IPS-18a (cell line): ENCODE measurements around the gene SPACA6.
A peak's percentile ranks its signal among the peaks of the same experiment; 100 is the strongest.

Source experiments
- H3K27ac ChIP-seq: one replicate; pipeline ENCODE4 v1.5.1; 2013; ENCODE audit warnings: low read length
- H3K27me3 ChIP-seq: one replicate; pipeline ENCODE4 v1.6.1; 2013; ENCODE audit warnings: mild to moderate bottlenecking, low read length; ENCODE audit not compliant: control insufficient read depth, insufficient read depth
- H3K36me3 ChIP-seq: one replicate; pipeline ENCODE4 v1.6.1; 2013; ENCODE audit warnings: low read depth, low read length; ENCODE audit not compliant: control insufficient read depth
- H3K4me1 ChIP-seq: one replicate; pipeline ENCODE4 v1.6.1; 2013; ENCODE audit warnings: low read depth, low read length; ENCODE audit not compliant: control insufficient read depth
- H3K4me3 ChIP-seq: one replicate; pipeline ENCODE4 v1.5.1; 2013; ENCODE audit warnings: low read length
- H3K9ac ChIP-seq: one replicate; pipeline ENCODE4 v1.6.1; 2013; ENCODE audit warnings: mild to moderate bottlenecking, low read length, moderate library complexity
- H3K9me3 ChIP-seq: one replicate; pipeline ENCODE4 v1.6.1; 2013; ENCODE audit warnings: low read depth, low read length; ENCODE audit not compliant: control insufficient read depth

Gene SPACA6

DNA sequence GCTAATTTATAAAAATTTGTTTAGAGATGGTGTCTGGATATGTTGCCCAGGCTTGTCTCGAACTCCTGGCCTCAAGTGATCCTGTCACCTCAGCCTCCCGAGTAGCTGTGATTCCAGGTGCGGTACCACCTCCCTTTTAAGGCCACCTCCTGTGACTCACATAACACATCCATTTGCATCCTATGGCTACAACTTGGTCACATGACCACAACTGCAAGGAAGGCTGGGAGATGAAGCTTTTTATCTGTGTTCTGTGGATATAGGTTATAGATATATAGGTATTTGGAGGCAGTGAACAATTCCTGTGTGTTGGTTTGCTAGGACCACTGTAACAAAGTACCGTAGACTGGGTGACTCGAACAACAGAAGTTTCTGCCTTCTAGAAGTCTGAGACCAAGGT, 6.0 kb downstream of the SPACA6 start:
- Histone ChIP-seq H3K4me1 (peaks cover 8% of the 10 kb centered on the region), H3K27me3 (peaks cover 6% of the 10 kb centered on the region), H3K9me3 (no peaks in the 10 kb centered on the region), H3K4me3 (no peak overlapping the region), H3K36me3 (peaks cover 3% of the 10 kb centered on the region), H3K9ac (no peak overlapping the region), H3K27ac (no peak overlapping the region)

DNA sequence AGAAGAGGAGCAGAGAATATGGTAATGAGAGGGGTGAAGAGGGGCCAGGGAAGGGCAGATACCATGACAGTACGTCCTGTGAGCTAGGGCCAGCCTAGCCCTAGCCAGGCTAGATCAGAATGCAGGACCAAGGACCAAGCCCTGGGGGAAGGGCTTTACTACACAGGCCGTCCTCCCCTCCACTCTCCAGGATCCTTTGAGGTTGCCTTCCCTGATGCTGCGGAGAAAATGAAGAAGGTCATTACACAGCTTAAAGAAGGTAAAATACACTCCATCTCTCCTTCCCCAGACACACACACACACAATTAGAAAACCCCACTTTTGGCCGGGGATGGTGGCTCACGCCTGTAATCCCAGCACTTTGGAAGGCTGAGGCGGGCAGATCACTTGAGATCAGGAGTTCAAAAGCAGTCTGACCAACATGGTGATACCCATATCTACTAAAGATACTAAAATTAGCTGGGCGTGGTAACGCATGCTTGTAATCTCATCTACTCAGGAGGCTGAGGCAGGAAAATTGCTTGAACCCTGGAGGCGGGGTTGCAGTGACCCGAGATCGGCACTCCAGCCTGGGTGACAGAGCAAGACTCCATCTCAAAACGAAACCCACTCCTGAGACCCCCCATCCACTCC, 8.5 kb downstream of the SPACA6 start:
- peaks cover 6% of the 10 kb centered on the region for H3K27me3 ChIP-seq
- peak overlapping the region; percentile 77 for H3K4me3 ChIP-seq
- H3K27ac ChIP-seq: no peak overlapping the region
- no peak overlapping the region for H3K9ac ChIP-seq
- H3K9me3 ChIP-seq: no peaks in the 10 kb centered on the region
- H3K36me3 ChIP-seq: no peaks in the 10 kb centered on the region
- H3K4me1 ChIP-seq: peaks cover 8% of the 10 kb centered on the region

- peak overlapping the region; percentile 54 for H3K9ac ChIP-seq
- H3K27me3 ChIP-seq: peaks cover 6% of the 10 kb centered on the region
- peak overlapping the region; percentile 70 for H3K27ac ChIP-seq
- peak overlapping the region; percentile 77 for H3K4me3 ChIP-seq
- no peaks in the 10 kb centered on the region for H3K9me3 ChIP-seq
- no peaks in the 10 kb centered on the region for H3K36me3 ChIP-seq
- H3K4me1 ChIP-seq: peaks cover 8% of the 10 kb centered on the region
Observed at GRCh38 chr19:51702103-51702824, 9.1 kb downstream of the SPACA6 start.

DNA sequence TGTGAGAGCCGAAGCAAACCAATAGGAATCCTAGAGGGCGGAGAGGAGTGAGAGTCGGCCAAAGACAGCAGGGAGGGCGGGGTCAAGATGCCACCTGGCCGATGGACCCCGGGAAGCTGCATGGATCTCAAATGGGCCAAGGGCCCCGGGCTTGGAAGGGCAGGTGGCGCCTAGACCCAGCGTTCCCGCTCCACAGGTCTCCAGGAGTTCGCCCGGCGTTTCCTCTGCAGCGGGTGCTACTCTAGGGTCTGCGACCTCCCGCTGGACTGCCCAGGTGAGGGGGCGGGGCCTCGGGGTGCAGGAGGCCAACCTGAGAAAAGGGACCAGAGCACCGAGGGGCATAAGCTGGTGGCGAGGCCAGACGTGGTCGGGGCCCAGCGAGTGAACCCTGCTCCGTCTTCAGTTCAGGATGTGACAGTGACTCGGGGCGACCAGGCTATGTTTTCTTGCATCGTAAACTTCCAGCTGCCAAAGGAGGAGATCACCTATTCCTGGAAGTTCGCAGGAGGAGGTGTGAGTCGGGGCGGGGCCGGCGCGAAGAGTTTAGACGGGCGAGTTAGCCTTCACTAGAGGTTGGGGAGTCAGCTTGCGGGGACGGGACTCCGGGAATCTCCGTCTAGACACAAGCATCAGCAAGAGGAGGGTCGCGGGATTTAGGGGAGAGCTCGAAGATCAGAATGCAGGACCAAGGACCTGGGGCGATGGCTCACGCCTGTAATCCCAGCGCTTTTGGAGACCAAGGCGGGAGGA, 9.9 kb downstream of the SPACA6 start:
- Histone ChIP-seq H3K4me3 (peak overlapping the region; percentile 77), H3K27ac (no peak overlapping the region), H3K36me3 (no peaks in the 10 kb centered on the region), H3K27me3 (peaks cover 6% of the 10 kb centered on the region), H3K9me3 (no peaks in the 10 kb centered on the region), H3K9ac (peak overlapping the region; percentile 54), H3K4me1 (peaks cover 8% of the 10 kb centered on the region)

DNA sequence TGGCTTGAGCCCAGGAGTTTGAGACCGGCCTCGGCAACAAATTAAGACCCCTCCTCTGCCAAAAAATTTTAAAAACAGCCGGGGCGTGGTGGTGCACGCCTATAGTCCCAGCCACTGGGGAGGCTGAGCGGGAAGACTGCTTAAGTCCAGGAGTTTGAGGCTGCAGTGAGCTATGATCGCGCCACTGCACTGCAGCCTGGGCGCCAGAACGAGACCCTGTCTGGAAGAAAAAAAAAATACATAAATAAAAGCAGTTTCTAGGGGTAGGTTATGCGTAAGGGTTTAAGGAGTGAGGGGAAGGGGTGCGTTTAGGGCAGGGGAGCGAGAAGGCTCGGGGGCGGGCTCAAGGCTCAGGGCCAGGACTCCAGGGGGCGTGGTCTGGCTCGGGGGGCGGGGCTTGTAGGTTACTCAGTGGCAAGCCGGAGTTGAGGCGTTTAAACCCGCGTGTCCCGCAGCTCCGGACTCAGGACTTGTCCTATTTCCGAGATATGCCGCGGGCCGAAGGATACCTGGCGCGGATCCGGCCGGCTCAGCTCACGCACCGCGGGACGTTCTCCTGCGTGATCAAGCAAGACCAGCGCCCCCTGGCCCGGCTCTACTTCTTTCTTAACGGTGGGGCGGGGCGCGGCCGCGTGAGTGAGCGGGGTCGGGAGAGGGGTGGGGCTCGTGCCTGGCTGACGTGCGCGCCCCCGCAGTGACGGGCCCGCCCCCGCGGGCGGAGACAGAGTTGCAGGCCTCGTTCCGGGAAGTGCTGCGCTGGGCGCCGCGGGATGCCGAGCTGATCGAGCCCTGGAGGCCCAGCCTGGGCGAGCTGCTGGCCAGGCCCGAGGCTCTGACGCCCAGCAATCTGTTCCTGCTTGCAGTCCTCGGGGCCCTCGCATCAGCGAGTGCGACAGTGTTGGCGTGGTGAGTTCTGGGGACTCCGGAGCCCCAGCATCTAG, 10.7 kb downstream of the SPACA6 start:
- H3K27ac ChIP-seq: no peak overlapping the region
- peak overlapping the region; percentile 59 for H3K9ac ChIP-seq
- peaks cover 6% of the 10 kb centered on the region for H3K27me3 ChIP-seq
- no peaks in the 10 kb centered on the region for H3K9me3 ChIP-seq
- H3K36me3 ChIP-seq: no peaks in the 10 kb centered on the region
- peak overlapping the region; percentile 77 for H3K4me3 ChIP-seq
- peaks cover 8% of the 10 kb centered on the region for H3K4me1 ChIP-seq

GRCh38 chr19:51704626-51705025, 11.5 kb downstream of the SPACA6 start:
- H3K27ac ChIP-seq: no peak overlapping the region
- peak overlapping the region; percentile 59 for H3K9ac ChIP-seq
- no peaks in the 10 kb centered on the region for H3K36me3 ChIP-seq
- peak overlapping the region; percentile 77 for H3K4me3 ChIP-seq
- no peaks in the 10 kb centered on the region for H3K9me3 ChIP-seq
- H3K27me3 ChIP-seq: peaks cover 6% of the 10 kb centered on the region
- peaks cover 8% of the 10 kb centered on the region for H3K4me1 ChIP-seq

DNA sequence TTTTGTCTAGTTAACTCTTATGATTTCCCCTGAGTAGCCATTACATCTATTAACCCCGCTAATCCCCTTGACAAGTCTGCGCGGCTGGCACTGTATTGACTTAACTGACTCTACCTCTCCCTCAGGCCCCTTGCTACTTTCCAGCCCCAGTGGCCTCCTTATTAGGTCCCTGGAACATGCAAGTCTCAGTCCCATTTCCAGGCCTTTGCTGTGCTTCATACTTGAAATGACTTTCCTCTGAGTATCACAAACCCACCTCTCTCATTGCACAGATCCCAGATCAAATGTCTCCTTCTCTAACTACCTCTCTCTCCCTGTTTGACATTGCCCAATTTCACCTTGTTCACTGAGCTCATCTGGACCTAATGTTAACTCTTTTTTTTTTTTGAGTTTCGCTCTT, 13.2 kb downstream of the SPACA6 start:
- Histone ChIP-seq H3K9me3 (no peaks in the 10 kb centered on the region), H3K27me3 (peaks cover 6% of the 10 kb centered on the region), H3K4me3 (no peak overlapping the region), H3K4me1 (peaks cover 7% of the 10 kb centered on the region), H3K36me3 (no peaks in the 10 kb centered on the region), H3K9ac (no peak overlapping the region), H3K27ac (no peak overlapping the region)

- Histone ChIP-seq H3K4me1 (peaks cover under 1% of the 10 kb centered on the region), H3K36me3 (no peaks in the 10 kb centered on the region), H3K9me3 (no peaks in the 10 kb centered on the region), H3K9ac (no peak overlapping the region), H3K4me3 (no peak overlapping the region), H3K27me3 (peaks cover 6% of the 10 kb centered on the region), H3K27ac (no peak overlapping the region)
Observed at GRCh38 chr19:51706885-51707284, 13.8 kb downstream of the SPACA6 start.

DNA sequence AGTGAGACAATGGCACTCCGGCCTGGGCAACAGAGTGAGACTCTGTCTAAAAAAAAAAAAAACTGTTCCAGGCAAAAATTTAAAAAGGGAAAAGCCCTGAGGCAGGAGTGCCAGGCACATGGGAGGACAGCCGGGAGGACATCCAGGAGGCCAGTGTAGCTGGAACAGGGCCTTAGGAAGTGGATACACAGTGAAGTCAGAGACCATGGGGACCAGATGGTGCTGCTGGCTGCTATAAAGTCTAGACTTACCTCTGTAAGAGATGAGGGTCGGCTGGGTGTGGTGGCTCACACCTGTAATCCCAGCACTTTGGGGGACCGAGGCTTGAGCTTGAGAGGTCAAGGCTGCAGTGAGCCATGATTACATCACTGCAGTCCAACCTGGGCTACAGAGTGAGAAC, 15.7 kb downstream of the SPACA6 start:
- H3K4me1 ChIP-seq: no peaks in the 10 kb centered on the region
- no peaks in the 10 kb centered on the region for H3K27me3 ChIP-seq
- H3K9me3 ChIP-seq: no peaks in the 10 kb centered on the region

DNA sequence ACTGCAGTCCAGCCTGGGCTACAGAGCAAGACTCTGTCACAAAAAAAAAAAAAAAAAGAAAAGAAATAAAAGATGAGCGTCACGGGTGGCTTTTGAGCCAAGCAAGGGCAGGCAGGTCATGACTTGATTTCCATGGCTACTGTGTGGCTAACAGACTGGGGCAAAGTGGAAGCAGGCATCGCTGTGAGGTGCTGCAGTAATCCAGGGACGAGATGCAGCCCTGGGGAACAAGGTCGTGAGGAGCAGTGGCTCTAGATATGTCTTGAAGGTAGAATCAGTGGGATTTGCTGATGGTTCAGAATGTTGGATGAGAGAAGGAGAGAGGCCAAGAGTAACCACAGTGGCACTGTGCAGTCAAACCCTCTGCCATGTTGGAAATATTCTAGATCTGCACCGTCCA, 16.4 kb downstream of the SPACA6 start:
- H3K27ac ChIP-seq: no peak overlapping the region
- H3K27me3 ChIP-seq: no peaks in the 10 kb centered on the region
- no peak overlapping the region for H3K4me3 ChIP-seq
- no peaks in the 10 kb centered on the region for H3K4me1 ChIP-seq
- no peaks in the 10 kb centered on the region for H3K9me3 ChIP-seq
- no peaks in the 10 kb centered on the region for H3K36me3 ChIP-seq
- H3K9ac ChIP-seq: no peak overlapping the region

More for the DNA sequence above, 15.7 kb downstream of the SPACA6 start:
- Histone ChIP-seq H3K36me3 (no peaks in the 10 kb centered on the region), H3K27ac (no peak overlapping the region), H3K9ac (no peak overlapping the region), H3K4me3 (no peak overlapping the region)

DNA sequence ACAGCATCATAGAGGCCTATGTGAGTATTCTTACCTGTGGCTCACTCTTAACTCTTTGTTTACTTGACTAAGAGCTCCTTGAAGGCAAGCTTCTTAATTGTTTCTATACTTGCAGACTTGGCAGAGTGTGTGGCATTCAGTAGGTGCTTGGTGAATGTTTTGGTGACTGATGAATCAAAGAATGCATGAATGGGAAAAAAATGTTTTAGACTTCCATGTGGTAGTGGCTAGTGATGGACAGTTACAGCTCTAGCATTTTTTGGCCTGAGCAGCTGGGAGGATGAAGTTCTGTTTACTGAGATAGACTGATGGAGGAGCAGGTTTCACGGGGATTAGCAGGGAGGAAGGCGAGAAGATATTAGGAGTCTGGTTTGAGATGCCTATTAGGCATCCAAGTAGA, 17.0 kb downstream of the SPACA6 start:
- no peak overlapping the region for H3K4me3 ChIP-seq
- H3K9me3 ChIP-seq: no peaks in the 10 kb centered on the region
- no peaks in the 10 kb centered on the region for H3K27me3 ChIP-seq
- H3K9ac ChIP-seq: no peak overlapping the region
- no peak overlapping the region for H3K27ac ChIP-seq
- no peaks in the 10 kb centered on the region for H3K36me3 ChIP-seq
- no peaks in the 10 kb centered on the region for H3K4me1 ChIP-seq
